HAP-1 (cell line): ENCODE data around the gene KDELR1.

Experiments
- DNase-seq, 2 experiments: peaks; one replicate each; pipeline ENCODE4 v3.0.0-alpha.2; 2016 to 2020; ENCODE audit warnings: low spot score in 2 of 2
- H3K27me3 ChIP-seq: fragments of 250-450 bp; sonication (Bioruptor Pico); 2 replicates; pipeline ENCODE4 v1.5.1; 2020; ENCODE audit warnings: low read depth, mild to moderate bottlenecking, moderate library complexity
- H3K36me3 ChIP-seq: fragments of 250-450 bp; sonication (Bioruptor Pico); replicated peaks from 2 replicates; pipeline ENCODE4 v1.5.1; 2020; ENCODE audit warnings: mild to moderate bottlenecking
- H3K4me1 ChIP-seq: fragments of 250-450 bp; sonication (Bioruptor Pico); 2 replicates; pipeline ENCODE4 v1.5.1; 2020; ENCODE audit warnings: mild to moderate bottlenecking
- H3K4me3 ChIP-seq: fragments of 250-450 bp; sonication (Bioruptor Pico); 2 replicates; pipeline ENCODE4 v1.5.1; 2020; ENCODE audit warnings: mild to moderate bottlenecking, moderate library complexity
- H3K9me3 ChIP-seq: fragments of 250-450 bp; sonication (Bioruptor Pico); 2 replicates; pipeline ENCODE4 v1.5.1; 2020; ENCODE audit warnings: mild to moderate bottlenecking, moderate library complexity
- in situ Hi-C: fragments of 300-500 bp; cut with MboI; formaldehyde crosslinking; loops from 3 replicates; pipeline ENCODE4 v1.14.3; 2020; ENCODE audit warnings: low sequenced_read_pairs, inconsistent platforms, mixed read lengths

The KDELR1 gene

DNA sequence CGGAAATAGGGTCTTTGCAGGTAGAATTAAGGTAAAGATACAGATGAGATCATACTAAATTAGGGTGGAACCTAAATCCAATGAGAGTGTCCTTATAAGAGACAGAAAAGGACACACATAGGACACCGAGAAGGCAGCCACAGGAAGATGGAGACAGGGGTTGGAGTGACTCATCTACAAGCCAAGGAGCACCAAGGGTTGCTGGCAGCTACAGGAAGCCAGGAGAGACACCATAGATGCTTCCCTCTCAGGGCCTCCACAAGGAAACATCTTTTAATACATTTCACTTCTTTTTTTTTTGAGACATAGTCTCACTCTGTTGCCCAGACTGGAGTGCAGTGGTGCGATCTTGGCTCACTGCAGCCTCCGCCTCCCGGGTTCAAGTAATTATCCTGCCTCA lies 37.7 kb downstream of the KDELR1 start:
- no peaks in the 10 kb centered on the region for H3K36me3 ChIP-seq
- no peak overlapping the region for H3K4me3 ChIP-seq
- no peaks in the 10 kb centered on the region for H3K9me3 ChIP-seq
- no peak for DNase-seq
- no peaks in the 10 kb centered on the region for H3K27me3 ChIP-seq
- H3K4me1 ChIP-seq: no peaks in the 10 kb centered on the region
- in situ Hi-C loops: no loop called here

DNA sequence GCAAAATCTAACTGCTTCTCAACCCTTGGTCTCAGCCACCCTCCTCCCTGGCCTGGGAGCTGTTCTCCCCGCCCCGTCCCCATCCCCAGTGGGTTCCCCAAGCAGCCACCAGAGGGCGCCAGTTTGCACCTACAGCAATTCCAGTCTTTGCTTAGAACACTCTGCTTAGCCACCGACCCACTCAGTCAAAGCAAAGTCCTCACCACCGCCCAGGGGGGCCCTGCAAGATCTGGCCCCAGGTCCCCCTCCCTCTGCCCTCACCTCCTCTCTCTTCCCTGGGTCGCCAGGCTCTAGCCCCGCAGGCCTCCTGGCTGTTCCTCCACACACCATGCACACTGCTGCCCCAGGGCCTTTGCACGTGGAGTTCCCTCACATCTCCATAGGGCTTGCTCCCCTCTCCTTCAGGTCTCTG lies 40.0 kb downstream of the KDELR1 start:
- in situ Hi-C loops: no loop called here
- DNase-seq: peak; percentile 47 to 91
- no peaks in the 10 kb centered on the region for H3K36me3 ChIP-seq

GRCh38 chr19:48350856-48351255 lies 40.5 kb downstream of the KDELR1 start:
- DNase-seq: no peak
- in situ Hi-C loops: no loop called here
- no peaks in the 10 kb centered on the region for H3K9me3 ChIP-seq
- no peaks in the 10 kb centered on the region for H3K36me3 ChIP-seq
- H3K4me1 ChIP-seq: no peaks in the 10 kb centered on the region
- no peaks in the 10 kb centered on the region for H3K27me3 ChIP-seq
- no peak overlapping the region for H3K4me3 ChIP-seq

More for the DNA sequence above, 40.0 kb downstream of the KDELR1 start:
- Histone ChIP-seq H3K27me3 (no peaks in the 10 kb centered on the region), H3K9me3 (no peaks in the 10 kb centered on the region), H3K4me3 (no peak overlapping the region), H3K4me1 (no peaks in the 10 kb centered on the region)

- in situ Hi-C loops: no loop called here
- no peak for DNase-seq
- no peaks in the 10 kb centered on the region for H3K4me1 ChIP-seq
- no peaks in the 10 kb centered on the region for H3K36me3 ChIP-seq
- no peaks in the 10 kb centered on the region for H3K27me3 ChIP-seq
- no peaks in the 10 kb centered on the region for H3K9me3 ChIP-seq
- no peak overlapping the region for H3K4me3 ChIP-seq
Measured at GRCh38 chr19:48348737-48349136, 42.6 kb downstream of the KDELR1 start.

- Histone ChIP-seq H3K36me3 (no peaks in the 10 kb centered on the region), H3K27me3 (no peaks in the 10 kb centered on the region), H3K9me3 (no peaks in the 10 kb centered on the region), H3K4me1 (no peaks in the 10 kb centered on the region), H3K4me3 (no peak overlapping the region)
- DNase-seq: no peak
- in situ Hi-C loops: no loop called here
Measured at GRCh38 chr19:48348045-48348444, 43.3 kb downstream of the KDELR1 start.

DNA sequence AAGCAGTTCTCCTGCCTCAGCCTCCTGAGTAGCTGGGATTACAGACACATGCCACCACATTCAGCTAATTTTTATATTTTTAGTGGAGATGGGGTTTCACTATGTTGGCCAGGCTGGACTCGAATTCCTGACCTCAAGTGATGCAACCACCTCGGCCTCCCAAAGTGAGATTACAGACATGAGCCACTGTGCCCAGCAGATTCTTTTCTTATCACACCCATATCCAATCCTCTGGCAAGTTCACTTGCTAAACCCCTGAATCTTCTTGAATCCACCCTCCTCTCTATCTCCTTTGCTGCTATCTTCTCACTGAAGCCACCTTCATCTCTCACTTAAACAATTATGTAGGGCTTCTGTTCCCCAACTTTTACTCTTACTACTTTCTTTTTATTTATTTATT lies 45.2 kb downstream of the KDELR1 start:
- Histone ChIP-seq H3K4me3 (no peak overlapping the region), H3K36me3 (no peaks in the 10 kb centered on the region), H3K9me3 (no peaks in the 10 kb centered on the region), H3K27me3 (no peaks in the 10 kb centered on the region), H3K4me1 (no peaks in the 10 kb centered on the region)
- no peak for DNase-seq
- in situ Hi-C loops: no loop called here

GRCh38 chr19:48344892-48345291 lies 46.5 kb downstream of the KDELR1 start:
- no peak overlapping the region for H3K4me3 ChIP-seq
- DNase-seq: peak in 1 of 2 experiments; percentile 44
- no peaks in the 10 kb centered on the region for H3K4me1 ChIP-seq
- in situ Hi-C loops: no loop called here
- H3K9me3 ChIP-seq: no peaks in the 10 kb centered on the region
- no peaks in the 10 kb centered on the region for H3K27me3 ChIP-seq
- H3K36me3 ChIP-seq: no peaks in the 10 kb centered on the region

GRCh38 chr19:48342841-48343540 lies 48.4 kb downstream of the KDELR1 start:
- in situ Hi-C loops: no loop called here
- no peaks in the 10 kb centered on the region for H3K9me3 ChIP-seq
- no peak for DNase-seq

DNA sequence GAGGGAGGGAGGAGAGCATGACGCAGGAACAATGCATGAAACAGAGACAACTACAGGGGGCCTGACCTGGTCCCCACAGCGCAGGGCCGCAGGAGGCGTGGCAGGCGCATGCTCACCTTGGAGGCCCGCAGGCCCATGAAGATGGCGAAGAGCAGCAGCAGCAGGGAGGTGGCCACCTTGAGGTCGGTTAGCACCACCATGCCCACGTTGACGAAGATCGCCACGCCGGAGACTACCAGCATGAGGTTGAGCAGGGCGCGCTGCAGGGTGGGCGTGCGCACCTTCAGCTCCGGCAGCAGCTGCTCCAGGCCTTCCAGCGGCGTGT lies 49.0 kb downstream of the KDELR1 start:
- no peak overlapping the region for H3K4me3 ChIP-seq
- in situ Hi-C loops: no loop called here
- no peak for DNase-seq
- H3K4me1 ChIP-seq: no peaks in the 10 kb centered on the region
- H3K9me3 ChIP-seq: no peaks in the 10 kb centered on the region
- H3K36me3 ChIP-seq: no peaks in the 10 kb centered on the region
- no peaks in the 10 kb centered on the region for H3K27me3 ChIP-seq

More at GRCh38 chr19:48342841-48343540, 48.4 kb downstream of the KDELR1 start:
- no peaks in the 10 kb centered on the region for H3K36me3 ChIP-seq
- H3K4me3 ChIP-seq: no peak overlapping the region
- H3K4me1 ChIP-seq: no peaks in the 10 kb centered on the region
- no peaks in the 10 kb centered on the region for H3K27me3 ChIP-seq

DNA sequence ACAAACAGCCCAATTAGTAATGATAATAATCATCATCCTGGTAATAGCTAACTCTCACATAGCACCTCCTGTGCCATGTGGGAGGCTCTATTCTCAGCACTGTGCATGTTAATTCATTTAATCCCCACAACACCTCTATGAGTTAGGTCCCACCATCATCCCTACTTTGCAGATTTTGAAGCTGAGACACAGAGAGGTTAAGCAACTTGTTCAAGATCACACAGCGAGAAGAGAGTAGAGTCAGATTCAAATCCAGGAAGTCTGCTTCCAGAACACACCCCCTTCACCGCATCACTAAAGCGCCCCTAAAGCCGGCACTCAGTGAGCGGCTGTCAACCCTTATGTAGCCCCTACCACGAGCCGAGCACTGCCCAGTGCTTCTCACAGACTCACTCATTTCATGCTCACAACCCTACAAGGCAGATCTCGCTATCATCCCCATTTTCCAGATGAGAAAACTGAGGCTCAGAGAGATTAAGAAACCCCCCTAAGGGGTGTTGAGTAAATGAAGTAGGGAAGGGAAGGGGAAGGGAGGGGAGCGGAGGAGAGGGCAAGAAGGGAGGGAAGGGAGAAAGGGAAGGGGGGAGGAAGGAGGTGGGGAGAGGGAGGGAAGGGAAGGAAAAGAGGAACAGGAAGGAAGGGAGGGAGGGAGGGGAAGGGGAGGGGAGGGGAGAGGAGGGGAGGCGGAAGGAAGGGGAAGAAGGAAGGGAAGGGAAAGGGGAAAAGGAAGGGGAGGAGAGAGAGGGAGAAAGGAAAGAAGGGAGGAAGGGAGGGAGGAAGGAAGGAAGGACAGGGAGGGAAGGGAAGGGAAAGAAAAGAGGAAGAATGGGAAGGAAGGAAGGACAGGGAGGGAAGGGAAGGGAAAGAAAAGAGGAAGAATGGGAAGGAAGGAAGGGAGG lies 49.6 kb downstream of the KDELR1 start:
- Histone ChIP-seq H3K9me3 (no peaks in the 10 kb centered on the region), H3K4me1 (no peaks in the 10 kb centered on the region), H3K4me3 (no peak overlapping the region), H3K36me3 (no peaks in the 10 kb centered on the region), H3K27me3 (no peaks in the 10 kb centered on the region)
- no peak for DNase-seq
- in situ Hi-C loops: no loop called here

DNA sequence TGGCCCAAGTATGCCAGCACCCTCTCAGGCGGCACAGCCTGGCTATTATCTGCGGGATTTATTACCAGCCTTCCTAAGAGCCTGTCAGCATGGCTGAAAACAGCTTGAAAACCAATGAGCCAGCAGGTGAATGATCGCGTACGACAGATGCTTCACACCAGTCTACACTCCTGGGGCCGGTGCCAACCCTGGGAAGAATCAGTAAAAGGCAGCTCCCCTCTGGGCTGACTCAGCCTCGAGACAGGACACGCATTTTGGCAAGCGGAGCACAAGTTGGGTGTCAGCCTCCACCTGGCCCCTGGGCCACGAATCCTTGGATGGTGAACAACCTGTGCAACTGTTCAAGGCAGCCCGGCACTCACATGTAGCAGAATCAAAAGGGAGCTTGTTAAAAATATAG lies 50.4 kb downstream of the KDELR1 start:
- Histone ChIP-seq H3K4me1 (no peaks in the 10 kb centered on the region), H3K36me3 (no peaks in the 10 kb centered on the region), H3K9me3 (no peaks in the 10 kb centered on the region), H3K27me3 (no peaks in the 10 kb centered on the region), H3K4me3 (no peak overlapping the region)
- DNase-seq: no peak
- in situ Hi-C loops: no loop called here

- Histone ChIP-seq H3K4me3 (no peak overlapping the region), H3K36me3 (no peaks in the 10 kb centered on the region), H3K27me3 (no peaks in the 10 kb centered on the region), H3K9me3 (no peaks in the 10 kb centered on the region), H3K4me1 (peaks cover 2% of the 10 kb centered on the region; the same call in 1 of the 2 replicates)
- no peak for DNase-seq
- in situ Hi-C loops: no loop called here
Measured at GRCh38 chr19:48338802-48339503, 52.4 kb downstream of the KDELR1 start.

DNA sequence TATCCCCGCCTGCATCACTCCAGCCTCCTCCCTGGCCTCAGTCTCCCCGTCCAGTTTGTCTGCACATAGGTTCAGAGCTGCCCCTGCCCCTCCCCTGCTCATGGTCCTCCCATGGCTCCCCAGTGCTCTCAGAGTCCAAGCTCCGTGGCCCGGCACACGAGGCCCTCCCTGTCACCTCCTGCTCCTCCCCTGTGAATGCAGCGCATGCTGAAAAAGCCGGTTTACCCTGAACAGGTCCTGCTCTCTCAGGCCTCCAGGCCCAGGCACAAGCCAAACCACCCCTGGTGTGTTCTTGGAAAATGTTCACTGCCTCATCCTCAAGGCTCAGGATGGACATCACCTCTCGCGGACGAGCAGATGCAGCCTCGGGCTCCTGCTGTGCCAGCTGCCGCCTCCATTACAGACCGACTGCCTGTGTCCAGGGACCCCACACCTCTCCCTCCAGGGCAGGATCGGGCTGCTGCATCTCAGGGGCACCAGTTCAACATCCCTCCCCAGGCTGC lies 53.0 kb downstream of the KDELR1 start:
- Histone ChIP-seq H3K4me3 (no peak overlapping the region), H3K36me3 (no peaks in the 10 kb centered on the region), H3K4me1 (peaks cover 6% of the 10 kb centered on the region), H3K27me3 (no peaks in the 10 kb centered on the region), H3K9me3 (no peaks in the 10 kb centered on the region)
- in situ Hi-C loops: no loop called here
- no peak for DNase-seq
